Fibroblast of lung (primary cell): ENCODE data around the gene STARD7. TPM values are rescaled to one million over a fixed set of nuclear protein-coding genes. Genes with fewer than 3 reads are reported as not detected.

Experiments used
- DNase-seq, 2 donors: peaks; one replicate each; pipeline versions ENCODE4 v3.0.0 to v3.0.0-alpha.2; 2010; ENCODE audit warnings: low read depth in 2 of 2
- H2AFZ ChIP-seq: 2 replicates; pipeline ENCODE4 v1.5.1; 2012; ENCODE audit warnings: low read length, control low read depth, inconsistent platforms
- H3K27ac ChIP-seq: 2 replicates; pipeline ENCODE4 v1.5.1; 2011; ENCODE audit warnings: low read length, control low read depth; ENCODE audit not compliant: insufficient read depth
- H3K27me3 ChIP-seq: 2 replicates; pipeline ENCODE4 v1.5.1; 2011; ENCODE audit warnings: mild to moderate bottlenecking, low read length; ENCODE audit not compliant: control insufficient read depth, insufficient read depth
- H3K36me3 ChIP-seq: 2 replicates; pipeline ENCODE4 v1.5.1; 2011; ENCODE audit warnings: low read length; ENCODE audit not compliant: control insufficient read depth, insufficient read depth
- H3K4me1 ChIP-seq: 2 replicates; pipeline ENCODE4 v1.5.1; 2011; ENCODE audit warnings: low read length; ENCODE audit not compliant: control insufficient read depth, insufficient read depth; ENCODE audit errors: extremely low read depth
- H3K4me2 ChIP-seq: 2 replicates; pipeline ENCODE4 v1.5.1; 2011; ENCODE audit warnings: low read length, control low read depth; ENCODE audit not compliant: insufficient read depth; ENCODE audit errors: extremely low read depth
- H3K4me3 ChIP-seq, 4 experiments: fragments of 200-600 bp in 1 of 4; sonication (generic) in 1 of 4; replicated peaks in 1 of 4; 2 replicates each; pipeline ENCODE4 v1.5.1; 2011 to 2016; ENCODE audit warnings: low read length in 4 of 4, low read depth in 3 of 4, mild to moderate bottlenecking in 3 of 4, control low read depth in 2 of 4, inconsistent platforms in 1 of 4, mixed read lengths in 1 of 4; ENCODE audit not compliant: insufficient read depth in 1 of 4; ENCODE audit errors: control extremely low read depth in 1 of 4
- H3K79me2 ChIP-seq: 2 replicates; pipeline ENCODE4 v1.5.1; 2012; ENCODE audit warnings: mild to moderate bottlenecking, low read length, inconsistent platforms; ENCODE audit not compliant: control insufficient read depth, insufficient read depth
- H3K9ac ChIP-seq: 2 replicates; pipeline ENCODE4 v1.5.1; 2011; ENCODE audit warnings: mild to moderate bottlenecking, low read length, control low read depth; ENCODE audit not compliant: insufficient read depth
- H3K9me3 ChIP-seq: 2 replicates; pipeline ENCODE4 v1.5.1; 2012; ENCODE audit warnings: low read depth, low read length; ENCODE audit not compliant: control insufficient read depth, insufficient read depth
- H4K20me1 ChIP-seq: 2 replicates; pipeline ENCODE4 v1.5.1; 2011; ENCODE audit warnings: low read length; ENCODE audit not compliant: control insufficient read depth, insufficient read depth; ENCODE audit errors: extremely low read depth
- CTCF ChIP-seq, 2 donors: IDR thresholded peaks in 1 of 2; conservative IDR thresholded peaks in 1 of 2; 1 replicate in 1 of 2; 2 replicates in 1 of 2; pipeline ENCODE4 v1.5.1; 2011 to 2012; ENCODE audit warnings: low read length in 2 of 2, control low read depth in 1 of 2, inconsistent platforms in 1 of 2, low read depth in 1 of 2, mild to moderate bottlenecking in 1 of 2
- EZH2 ChIP-seq: IDR thresholded peaks from 2 replicates; pipeline ENCODE4 v1.5.1; 2012; ENCODE audit warnings: low read length, control low read depth, mild to moderate bottlenecking; ENCODE audit errors: missing control alignments
- polyA plus RNA-seq, 2 donors: library from polyadenylated mRNA; depleted of rRNA in 1 of 2; stranded (reverse) in 1 of 2; unstranded in 1 of 2; fragments of >200 nt; gene quantifications; 2 replicates each; pipeline ENCODE4 v1.2.1, GENCODE V29; 2011 to 2012; ENCODE audit warnings: missing spikeins in 1 of 2
- total RNA-seq: library from RNA; depleted of rRNA; stranded (reverse); fragments of >200 nt; gene quantifications from 2 replicates; pipeline ENCODE4 v1.2.1, GENCODE V29; 2014

STARD7 gene
- total and polyA plus RNA-seq, 2 donors (not counting 1 experiment from before 2014, with no cell fraction given), result 109 to 121 TPM

GRCh38 chr2:96144481-96145035 is 64.1 kb downstream of the STARD7 start:
- no peak overlapping the region for H3K27ac ChIP-seq
- H3K36me3 ChIP-seq, result no peaks in the 10 kb centered on the region
- no peaks in the 10 kb centered on the region for H4K20me1 ChIP-seq
- H2AFZ ChIP-seq, result peak overlapping the region; percentile 64
- peak overlapping the region; percentile 88 for H3K4me2 ChIP-seq
- peak in 1 of 2 donors; percentile 6 for DNase-seq
- H3K4me3 ChIP-seq, result peak overlapping the region in 3 of 4 experiments; percentile 21 to 59 (median 52)
- H3K79me2 ChIP-seq, result no peaks in the 10 kb centered on the region
- H3K9ac ChIP-seq, result peak overlapping the region; percentile 30
- H3K9me3 ChIP-seq, result no peaks in the 10 kb centered on the region
- H3K4me1 ChIP-seq, result peaks cover 4% of the 10 kb centered on the region
- no peak for TF ChIP-seq EZH2
- TF ChIP-seq CTCF (conservative IDR thresholded peaks at IDR 0.05 in 1 of 2, IDR thresholded peaks at IDR 0.05 in 1 of 2; ENCODE audit: low read depth in 1 of 2, low read length in 2 of 2), result no peak
- H3K27me3 ChIP-seq, result no peaks in the 10 kb centered on the region

GRCh38 chr2:96143848-96144480 is 64.7 kb downstream of the STARD7 start:
- Histone ChIP-seq H3K4me1 (peaks cover 4% of the 10 kb centered on the region), H3K36me3 (no peaks in the 10 kb centered on the region), H3K4me2 (no peak overlapping the region), H2AFZ (no peak overlapping the region), H3K27ac (no peak overlapping the region), H3K9ac (no peak overlapping the region), H3K27me3 (no peaks in the 10 kb centered on the region), H4K20me1 (no peaks in the 10 kb centered on the region), H3K79me2 (no peaks in the 10 kb centered on the region), H3K9me3 (no peaks in the 10 kb centered on the region), H3K4me3 (no peak overlapping the region)
- TF ChIP-seq CTCF (conservative IDR thresholded peaks at IDR 0.05 in 1 of 2, IDR thresholded peaks at IDR 0.05 in 1 of 2; ENCODE audit: low read depth in 1 of 2, low read length in 2 of 2) (no peak), EZH2 (no peak)
- no peak for DNase-seq

- H2AFZ ChIP-seq, result no peak overlapping the region
- H3K4me2 ChIP-seq, result no peak overlapping the region
- H3K36me3 ChIP-seq, result no peaks in the 10 kb centered on the region
- H3K4me1 ChIP-seq, result no peaks in the 10 kb centered on the region
- no peak overlapping the region for H3K4me3 ChIP-seq
- no peaks in the 10 kb centered on the region for H3K79me2 ChIP-seq
- no peaks in the 10 kb centered on the region for H4K20me1 ChIP-seq
- no peak overlapping the region for H3K9ac ChIP-seq
- H3K27ac ChIP-seq, result no peak overlapping the region
- TF ChIP-seq CTCF (conservative IDR thresholded peaks at IDR 0.05 in 1 of 2, IDR thresholded peaks at IDR 0.05 in 1 of 2; ENCODE audit: low read depth in 1 of 2, low read length in 2 of 2) (no peak), EZH2 (no peak)
- no peak for DNase-seq
- H3K9me3 ChIP-seq, result no peaks in the 10 kb centered on the region
- H3K27me3 ChIP-seq, result no peaks in the 10 kb centered on the region
Measured at GRCh38 chr2:96143231-96143847, 65.3 kb downstream of the STARD7 start.
